GM19395 (cell line): ENCODE measurements around the gene PTCH2.
"Not testable (repeated sequence)": the region's sequence is repeated elsewhere in the genome, so short reads cannot be mapped to it uniquely, and the experiment has no call there.

Experiments used
- ATAC-seq: cut with Tn5 transposase; IDR thresholded peaks from one replicate; pipeline ENCODE4 v1.9.1; 2021; ENCODE audit warnings: mild to moderate bottlenecking, moderate library complexity; ENCODE audit not compliant: unreplicated experiment

PTCH2 gene

GRCh38 chr1:44819608-44820327 lies 23.3 kb downstream of the PTCH2 start:
- ATAC-seq = peak; percentile 92

GRCh38 chr1:44819196-44819607 lies 23.9 kb downstream of the PTCH2 start:
- ATAC-seq = no peak

- no peak for ATAC-seq
Observed at GRCh38 chr1:44817771-44818495, 25.1 kb downstream of the PTCH2 start.

- no peak for ATAC-seq
Observed at GRCh38 chr1:44817307-44817706, 25.7 kb downstream of the PTCH2 start.

GRCh38 chr1:44815926-44816325 lies 27.1 kb downstream of the PTCH2 start:
- not testable (repeated sequence) for ATAC-seq

GRCh38 chr1:44812822-44813543 lies 30.1 kb downstream of the PTCH2 start:
- no peak for ATAC-seq

GRCh38 chr1:44811234-44811633 lies 31.8 kb downstream of the PTCH2 start:
- no peak for ATAC-seq

- not testable (repeated sequence) for ATAC-seq
Observed at GRCh38 chr1:44810762-44811105, 32.3 kb downstream of the PTCH2 start.

- ATAC-seq = no peak
Observed at GRCh38 chr1:44810101-44810761, 32.8 kb downstream of the PTCH2 start.

- ATAC-seq = peak; percentile 63
Observed at GRCh38 chr1:44808938-44809917, 33.8 kb downstream of the PTCH2 start.

- peak; percentile 33 for ATAC-seq
Observed at GRCh38 chr1:44808063-44808937, 34.8 kb downstream of the PTCH2 start, which contains the start of gene BTBD19. TSS of gene BTBD19 (plus strand) at chr1:44808523. CDS start at chr1:44808821, 298 bp downstream.

GRCh38 chr1:44807364-44808062 lies 35.5 kb downstream of the PTCH2 start:
- peak; percentile 37 for ATAC-seq

- ATAC-seq = no peak
Observed at GRCh38 chr1:44806704-44807363, 36.2 kb downstream of the PTCH2 start, which contains the start of gene DYNLT4. TSS of gene DYNLT4 (minus strand) at chr1:44807351. CDS start at chr1:44806668, 683 bp downstream.

GRCh38 chr1:44806025-44806703 lies 36.9 kb downstream of the PTCH2 start:
- ATAC-seq = no peak

GRCh38 chr1:44805311-44806024 lies 37.6 kb downstream of the PTCH2 start:
- ATAC-seq = no peak

GRCh38 chr1:44803312-44804095 lies 39.5 kb downstream of the PTCH2 start:
- ATAC-seq = no peak
